ENCODE data around the gene PSAP.

PSAP gene

DNA sequence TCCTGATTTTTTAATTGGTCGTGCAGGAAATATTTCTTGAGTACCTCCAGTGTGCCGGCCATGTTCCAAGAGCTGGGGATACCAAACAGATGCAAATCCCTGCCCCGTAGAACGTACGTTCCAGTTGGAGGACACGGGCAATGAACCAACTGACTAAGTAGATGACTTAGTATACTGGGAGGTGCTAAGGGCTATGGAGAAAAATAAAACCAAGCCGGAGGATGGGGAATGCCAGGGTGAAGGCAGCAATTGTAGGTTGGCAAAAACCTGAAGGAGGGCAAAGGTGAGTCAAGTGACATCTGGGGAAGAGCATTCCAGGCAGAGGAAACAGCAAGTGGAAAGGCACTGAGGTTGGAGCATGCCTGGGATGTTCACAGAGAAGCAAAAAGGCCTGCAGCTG is 70.9 kb downstream of the PSAP start:
- DNase-seq, result no peak

DNA sequence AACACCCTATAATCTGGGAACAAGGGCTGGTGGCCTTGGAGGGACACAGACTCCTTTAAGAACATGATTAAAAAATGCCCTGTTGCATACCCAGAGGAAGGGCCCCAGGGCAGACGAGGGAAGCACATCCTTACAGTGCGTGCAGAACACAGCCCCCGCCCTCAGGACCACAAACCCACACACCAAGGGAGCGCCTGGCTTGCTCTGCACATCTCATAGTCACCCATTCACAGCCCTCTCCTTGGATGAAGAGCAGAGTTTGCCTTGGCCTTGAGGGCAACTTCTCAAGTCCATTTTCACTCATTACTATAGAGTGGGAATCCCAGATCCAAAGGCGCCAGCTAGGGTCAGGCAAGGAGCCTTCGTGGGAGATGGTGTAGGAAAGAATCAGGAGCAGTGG is 71.4 kb downstream of the PSAP start:
- no peak for DNase-seq

DNA sequence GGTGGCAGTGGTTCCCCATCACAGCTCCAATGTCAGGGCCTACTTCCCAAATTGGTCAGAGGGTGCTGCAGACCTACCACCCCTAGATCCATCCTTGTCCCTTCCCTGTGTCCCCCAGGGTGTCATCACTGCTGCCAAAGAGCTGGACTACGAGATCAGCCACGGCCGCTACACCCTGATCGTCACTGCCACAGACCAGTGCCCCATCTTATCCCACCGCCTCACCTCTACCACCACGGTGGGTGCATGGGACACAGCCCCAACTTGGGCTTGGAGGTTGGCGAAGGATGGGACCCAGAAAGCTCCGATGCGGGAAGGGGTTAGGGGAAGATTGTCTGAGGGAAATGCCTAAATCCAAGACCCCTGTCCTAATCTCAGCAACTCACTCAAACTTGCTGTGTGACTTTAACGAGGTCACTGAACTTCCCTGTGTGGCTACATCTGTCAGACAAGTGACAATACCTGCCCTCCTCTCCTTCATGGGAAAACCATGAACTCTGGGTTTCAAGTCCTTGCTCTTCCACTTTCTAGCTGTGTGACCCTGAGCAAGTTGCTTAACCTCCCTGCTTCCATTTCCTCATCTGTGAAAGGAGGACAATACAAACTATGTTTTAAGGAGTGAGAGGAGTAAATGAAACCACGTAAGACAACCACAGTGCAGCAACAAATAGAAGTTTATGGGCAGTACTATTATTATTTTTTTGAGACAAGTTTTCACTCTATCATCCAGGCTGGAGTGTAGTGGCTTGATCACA is 72.8 kb downstream of the PSAP start:
- no peak for DNase-seq

DNA sequence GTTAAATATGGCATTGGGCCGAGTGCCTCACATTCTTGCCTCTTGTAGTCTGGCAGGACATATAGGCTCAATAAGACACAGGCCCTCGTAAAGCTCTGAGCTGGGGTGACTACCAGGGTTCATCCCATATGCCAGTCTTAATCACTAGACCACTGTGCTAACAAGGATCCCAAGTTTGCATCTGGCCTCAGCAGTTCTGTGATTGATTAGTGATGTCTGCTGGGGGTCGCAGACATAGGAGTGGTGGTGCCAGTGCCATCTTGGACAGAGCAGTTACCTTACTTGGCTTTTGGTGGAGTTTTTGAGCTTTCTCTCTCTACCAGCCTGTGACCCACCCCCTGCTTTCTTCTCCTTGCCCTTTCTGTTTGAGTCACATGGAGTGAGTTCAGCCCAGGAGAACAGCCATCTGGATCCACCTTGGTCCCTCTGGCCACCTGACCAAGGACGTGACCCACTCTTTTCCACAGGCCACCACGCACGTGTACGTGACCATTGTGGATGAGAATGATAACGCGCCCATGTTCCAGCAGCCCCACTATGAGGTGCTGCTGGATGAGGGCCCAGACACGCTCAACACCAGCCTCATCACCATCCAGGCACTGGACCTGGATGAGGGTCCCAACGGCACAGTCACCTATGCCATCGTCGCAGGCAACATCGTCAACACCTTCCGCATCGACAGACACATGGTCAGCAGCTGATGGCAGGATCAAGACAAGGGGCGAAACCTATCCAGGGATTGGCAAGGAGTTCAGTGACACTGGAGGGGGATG is 73.7 kb downstream of the PSAP start:
- DNase-seq, result no peak

DNA sequence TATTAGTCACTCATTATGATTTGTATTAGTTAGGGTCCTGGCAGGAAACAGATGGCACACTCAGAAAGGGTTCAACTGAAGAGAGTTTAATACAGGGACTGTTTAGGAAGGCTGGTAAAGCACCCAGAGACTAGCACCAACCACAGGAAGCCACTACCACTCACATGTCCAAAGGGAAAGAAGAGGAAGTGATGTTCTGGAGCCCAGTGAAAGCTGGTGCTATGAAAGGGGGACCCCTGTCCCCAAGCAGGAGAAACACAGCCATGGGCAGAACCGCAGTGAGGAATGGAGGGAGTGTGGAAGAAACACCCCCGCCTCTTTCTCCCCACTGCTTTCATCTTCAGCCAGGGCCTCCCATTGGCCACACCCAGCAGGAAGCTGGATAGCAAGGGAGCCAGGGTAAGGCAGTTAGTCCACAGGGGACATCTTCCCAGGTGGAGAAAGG is 74.5 kb downstream of the PSAP start:
- DNase-seq, result no peak

DNA sequence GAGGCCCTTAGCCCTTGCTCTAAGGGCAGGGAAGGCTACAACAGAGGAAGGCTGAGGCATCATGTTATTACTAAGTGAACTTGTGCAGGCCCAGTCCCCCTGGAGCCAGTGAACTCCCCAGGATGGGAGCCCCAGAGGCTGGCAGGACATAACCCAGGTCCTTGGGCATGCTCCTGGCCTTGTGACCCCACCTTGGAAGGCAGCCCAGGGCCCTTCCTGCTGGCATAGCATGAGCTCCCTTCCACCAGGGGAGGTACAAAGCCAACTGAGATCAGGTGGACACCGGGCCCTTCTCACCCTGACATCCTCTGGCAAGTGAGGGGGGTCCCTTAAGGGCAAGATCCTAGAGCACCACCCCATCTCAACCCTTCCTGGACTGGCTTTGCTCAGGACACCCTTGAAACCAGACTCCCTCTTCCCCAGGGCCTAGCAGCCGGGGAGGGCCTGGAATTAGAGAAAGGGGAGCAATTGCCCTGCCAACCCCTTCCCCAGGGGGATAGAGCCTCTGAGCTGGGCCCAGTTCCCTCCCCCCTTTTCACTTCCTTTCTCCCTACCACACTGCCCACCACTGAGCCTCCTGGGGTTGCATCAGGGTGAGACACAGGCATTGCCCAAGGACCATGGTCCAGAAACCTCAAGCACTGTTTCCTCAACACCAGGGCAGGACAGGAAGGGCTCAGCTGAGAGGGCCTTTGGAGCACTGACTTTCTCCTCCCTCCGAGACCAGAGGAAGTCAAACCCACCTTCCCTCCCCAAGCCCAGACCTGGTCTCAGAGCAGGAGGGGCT is 75.9 kb downstream of the PSAP start:
- DNase-seq, result no peak

DNA sequence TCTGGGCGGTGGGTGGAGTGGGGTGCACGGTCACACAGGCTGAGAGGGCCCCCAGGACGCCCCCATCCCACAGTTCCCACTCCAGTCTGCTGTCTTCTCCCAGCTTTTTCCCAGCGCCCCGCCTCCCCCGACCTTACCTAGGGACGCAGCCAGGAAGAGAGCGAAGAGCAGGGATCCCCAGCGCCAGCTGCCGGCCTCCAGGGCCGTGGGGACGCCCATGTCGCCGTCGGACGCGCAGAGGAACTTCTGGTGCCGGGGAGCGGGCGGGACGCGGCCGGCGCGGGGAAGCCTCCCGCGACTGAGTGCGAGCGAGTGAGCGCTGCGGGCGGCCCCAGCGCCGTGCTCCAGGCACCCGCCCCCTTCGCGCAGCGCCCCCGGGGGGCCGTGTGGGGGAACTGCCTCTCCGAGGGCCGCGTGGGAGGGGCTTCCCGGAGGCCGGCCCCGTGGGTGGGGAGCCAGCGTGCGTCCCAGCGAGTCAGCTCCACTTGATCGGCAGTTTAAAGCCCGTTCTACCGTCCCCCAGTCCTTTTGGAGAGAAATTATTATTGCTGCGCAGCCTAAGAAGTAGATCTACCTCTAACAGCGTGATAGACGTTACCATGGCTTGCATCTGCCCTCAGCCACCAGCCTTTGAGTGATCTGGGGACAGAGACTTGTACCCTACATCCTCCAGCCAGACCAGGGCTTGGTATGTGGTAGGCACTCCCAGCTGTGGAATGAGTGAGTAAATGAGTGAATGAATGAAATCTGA is 77.7 kb downstream of the PSAP start, which contains the start of gene VSIR:
VSIR (minus strand) TSS at position 300 of the 751 bp plus-strand sequence; CDS start at position 219, 81 bp downstream.
- no peak for DNase-seq

DNA sequence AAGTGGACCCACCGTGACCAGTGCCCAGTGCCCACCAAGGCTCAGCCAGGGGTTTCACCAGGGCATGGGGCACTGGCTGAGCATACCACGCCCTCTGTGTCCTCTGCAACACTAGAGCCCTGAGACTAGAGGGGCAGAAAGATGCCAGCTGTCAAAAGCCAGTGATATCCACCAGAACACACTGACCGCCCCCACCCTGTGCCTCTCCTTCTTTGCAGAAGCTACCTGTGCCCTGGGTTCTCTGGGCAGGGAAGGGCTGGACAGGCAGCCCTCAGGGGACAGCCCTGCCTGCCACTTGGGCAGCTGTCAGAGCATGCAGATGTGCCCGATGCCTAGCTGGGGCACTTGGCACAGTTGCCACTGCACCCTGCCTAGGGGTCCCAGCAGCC is 78.2 kb downstream of the PSAP start:
- DNase-seq, result no peak

DNA sequence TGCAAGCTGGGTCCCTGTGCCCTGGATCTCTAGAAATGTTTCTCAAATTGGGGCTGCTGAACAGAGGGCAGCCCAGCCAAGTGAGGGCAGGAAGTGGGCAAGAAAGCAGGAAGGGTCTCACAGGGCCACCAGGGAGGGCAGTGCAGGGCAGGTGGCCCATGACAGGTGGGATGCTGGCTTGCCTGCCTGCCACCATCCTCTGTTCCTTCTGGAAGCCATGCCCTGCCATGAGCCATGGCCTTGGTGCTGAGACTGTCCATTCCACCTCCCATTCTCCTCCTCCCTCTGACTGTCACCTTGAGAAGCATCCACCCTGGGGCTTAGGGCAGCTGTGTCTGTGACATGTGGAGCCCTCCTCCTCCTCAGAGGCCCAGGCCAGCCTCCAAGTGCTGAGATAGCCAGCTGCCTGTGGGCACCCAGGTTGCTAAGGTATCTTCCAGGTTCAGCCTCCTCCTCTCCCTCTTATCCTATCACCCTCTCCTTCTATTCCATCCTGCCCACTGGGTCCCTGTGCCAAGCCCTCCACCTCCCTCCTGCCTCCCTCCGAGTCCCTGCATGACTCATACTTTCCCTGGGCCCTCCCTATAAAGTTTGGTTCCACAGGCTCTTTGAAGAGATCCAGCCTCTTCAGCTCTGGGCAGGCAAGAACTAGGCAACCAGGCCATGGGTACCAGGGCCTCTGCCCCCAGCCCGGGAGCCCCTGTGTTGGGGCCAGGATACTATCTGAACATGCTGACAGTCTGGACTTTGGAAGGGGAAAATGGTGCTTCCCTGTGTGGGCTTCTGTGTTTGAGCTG is 79.0 kb downstream of the PSAP start:
- no peak for DNase-seq

DNA sequence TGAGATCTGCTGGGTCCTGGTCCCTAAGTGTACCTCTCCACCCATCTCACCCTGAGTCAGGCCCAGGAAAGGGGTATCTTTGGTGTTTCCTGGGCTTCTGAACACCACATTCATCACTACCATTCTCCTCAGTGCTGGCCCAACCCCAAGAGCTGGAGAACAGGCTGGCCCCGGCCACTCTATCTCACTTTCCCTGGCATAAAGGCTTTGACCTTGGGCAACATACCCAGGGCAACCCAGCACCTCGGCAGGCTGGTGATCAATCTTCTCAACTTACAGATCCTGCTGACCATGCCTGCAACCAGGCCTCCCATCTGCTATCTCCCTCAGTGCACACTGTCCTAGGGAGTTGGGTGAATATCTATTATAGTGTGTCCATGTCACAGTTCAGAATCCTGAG is 79.8 kb downstream of the PSAP start:
- DNase-seq, result no peak

DNA sequence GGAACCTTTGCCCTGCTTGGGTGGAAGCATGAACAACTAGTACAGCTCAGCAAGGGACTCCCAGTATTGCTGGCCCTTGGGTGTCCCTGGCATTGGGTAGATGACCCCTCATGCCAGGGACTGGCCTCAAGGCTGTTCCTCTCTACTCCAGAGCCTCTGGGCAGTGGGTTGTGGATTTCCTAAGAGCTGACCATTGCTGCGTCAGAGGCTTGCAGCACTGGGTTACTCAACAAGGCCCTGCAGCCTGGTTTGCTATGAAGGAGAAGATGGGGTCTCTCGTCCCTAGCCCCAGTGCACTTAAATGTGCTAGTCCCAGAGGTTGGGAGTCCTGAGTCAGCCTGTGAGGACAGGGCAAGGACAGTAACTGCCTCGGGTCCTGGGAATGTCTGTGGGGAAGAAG is 80.3 kb downstream of the PSAP start:
- DNase-seq, result no peak

DNA sequence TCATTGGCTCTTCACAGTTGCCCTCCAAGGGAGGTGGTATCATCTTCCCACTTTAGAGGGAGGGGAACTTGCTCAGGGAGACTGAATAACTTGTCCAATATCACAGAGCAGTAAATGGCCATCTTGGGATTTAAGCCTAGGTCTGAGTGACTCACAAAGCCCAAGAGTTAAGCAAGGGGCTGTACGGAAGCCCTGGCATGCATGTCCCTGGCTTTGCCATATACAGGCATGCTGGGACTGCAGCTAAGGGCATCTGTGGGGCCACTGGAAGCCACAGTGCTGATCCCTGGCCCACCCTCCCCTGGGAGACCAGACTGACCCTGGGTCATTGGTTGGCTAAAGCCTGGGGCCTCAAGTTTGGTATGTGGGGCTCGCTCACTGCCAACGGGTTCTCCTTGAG is 80.8 kb downstream of the PSAP start:
- DNase-seq, result no peak

DNA sequence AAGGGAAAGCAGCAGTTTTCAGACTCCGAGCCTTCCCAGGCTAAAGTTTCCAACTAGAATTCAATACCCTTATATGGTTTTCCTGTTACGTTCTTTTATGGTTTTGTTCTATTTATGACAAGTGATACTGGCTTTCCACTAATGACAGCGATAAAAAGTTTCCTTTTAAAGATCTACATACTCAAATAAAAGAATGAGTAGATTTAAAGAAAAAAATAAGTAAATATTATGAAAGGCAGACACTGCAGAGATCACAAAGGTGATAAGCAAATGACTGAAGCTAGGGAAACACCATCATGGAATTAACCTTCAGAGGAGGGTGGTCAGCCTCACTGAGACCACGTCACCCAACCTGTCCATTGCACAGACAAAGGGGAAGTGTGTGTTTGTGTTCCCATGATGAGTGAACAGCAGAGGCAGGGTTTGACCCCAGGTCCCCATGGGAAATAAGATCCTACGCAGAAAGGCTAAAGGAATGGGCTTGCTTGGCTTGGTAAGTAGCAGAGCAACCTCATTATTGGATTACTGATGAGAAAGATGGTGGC is 81.7 kb downstream of the PSAP start:
- DNase-seq, result no peak

DNA sequence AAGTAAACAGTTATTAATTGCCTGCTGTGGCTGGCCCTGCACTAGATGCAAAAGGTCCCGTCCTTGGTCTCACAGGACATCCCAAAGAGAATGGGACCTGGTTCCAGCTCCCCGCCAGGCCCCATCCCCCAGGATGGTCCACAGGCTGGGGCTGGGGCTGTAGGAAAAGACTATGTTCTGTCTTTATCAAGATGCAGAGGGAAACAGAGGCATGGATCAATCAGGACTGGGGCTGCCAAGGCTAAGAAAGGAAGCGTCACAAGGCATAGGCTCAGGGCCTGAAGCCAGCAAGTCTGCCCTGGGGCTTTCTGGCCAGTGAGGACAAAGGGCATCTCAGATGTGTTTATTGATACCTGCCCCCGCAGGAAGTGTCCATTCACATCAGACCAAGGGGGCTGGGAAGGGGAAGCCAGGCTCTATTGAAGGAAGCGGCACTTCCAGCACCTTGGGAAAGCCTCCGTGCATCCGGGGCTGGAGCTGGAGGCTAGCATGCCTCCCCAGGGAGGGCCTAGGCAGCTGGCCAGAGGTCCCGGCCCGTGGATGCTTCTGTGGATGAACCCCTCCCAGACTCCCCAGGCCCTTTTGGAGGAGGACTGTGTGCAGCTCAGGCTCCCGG is 83.5 kb downstream of the PSAP start:
- no peak for DNase-seq

DNA sequence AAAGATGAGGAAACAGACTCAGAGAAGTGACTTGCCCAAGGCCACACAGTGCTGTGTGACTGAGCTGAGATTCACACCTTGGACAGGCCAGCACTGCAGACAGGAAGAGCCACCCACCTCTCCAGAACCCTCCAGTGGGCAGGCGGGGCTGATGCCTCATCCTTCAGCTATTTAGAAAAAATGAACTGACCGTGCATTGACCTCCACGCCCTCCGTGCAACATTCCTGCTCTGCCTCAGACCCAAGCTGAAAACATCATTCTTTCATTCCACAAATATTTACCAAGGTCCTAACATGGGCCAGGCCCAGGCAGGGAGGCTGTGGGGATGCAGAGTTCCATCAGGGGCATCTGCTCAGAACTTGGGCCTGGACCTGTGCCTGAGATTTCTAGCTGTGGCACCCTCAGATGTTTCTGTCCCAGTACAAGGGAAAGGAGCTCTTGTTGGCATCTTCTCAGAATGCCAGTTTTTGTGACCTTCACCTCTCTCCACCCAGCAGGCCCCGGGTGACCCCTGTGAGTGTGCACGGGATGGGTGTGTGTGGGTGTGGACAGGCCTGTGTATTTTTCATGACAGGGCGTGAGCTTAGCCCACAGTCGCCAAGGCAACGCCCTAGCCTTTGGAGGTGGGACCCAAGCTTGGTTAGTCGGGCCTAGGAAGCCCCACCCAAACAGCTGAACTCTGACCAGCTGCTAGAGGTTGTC is 84.2 kb downstream of the PSAP start:
- no peak for DNase-seq

All from DMS79 treated with DMSO at 0.1 percent for 48 hours (cell line).